ENCODE data around the gene PLK3. TPM values are rescaled to one million over a fixed set of nuclear protein-coding genes. Genes with fewer than 3 reads are reported as not detected.
A peak's percentile ranks its signal among the peaks of the same experiment; 100 is the strongest.
"Not testable (repeated sequence)": the region's sequence is repeated elsewhere in the genome, so short reads cannot be mapped to it uniquely, and the experiment has no call there.

Gene PLK3
- total RNA-seq, 4 donors from 2014 or later, result 63.7 to 135 (median 91.1) TPM

GRCh38 chr1:44835738-44836675, 35.8 kb downstream of the PLK3 start:
- TF ChIP-seq CTCF (IDR thresholded peaks at IDR 0.05) (peak; percentile 67 to 84), POLR2A (IDR thresholded peaks at IDR 0.05) (no peak)
- peak; percentile 91 for DNase-seq (ENCODE audit: low spot score in 2 of 2)
- Histone ChIP-seq H3K36me3 (no peaks in the 10 kb centered on the region), H3K27ac (no peak overlapping the region), H3K27me3 (no peaks in the 10 kb centered on the region), H3K4me3 (no peak overlapping the region), H3K9me3 (no peaks in the 10 kb centered on the region), H3K4me1 (peaks cover 6% of the 10 kb centered on the region)
- WGBS, result 62% methylated on average over 23 of the region's 23 CpGs

- not testable (repeated sequence) for H3K27me3 ChIP-seq; H3K9me3 ChIP-seq; H3K4me3 ChIP-seq; H3K27ac ChIP-seq; DNase-seq (ENCODE audit: low spot score in 2 of 2); H3K36me3 ChIP-seq
- 90% methylated on average over 11 of the region's 11 CpGs for WGBS
- H3K4me1 ChIP-seq, result peaks cover 15% of the 10 kb centered on the region
Observed at GRCh38 chr1:44838294-44838693, 38.1 kb downstream of the PLK3 start.

GRCh38 chr1:44839576-44839975, 39.4 kb downstream of the PLK3 start:
- TF ChIP-seq POLR2AphosphoS5 (IDR thresholded peaks at IDR 0.05) (no peak), POLR2A (IDR thresholded peaks at IDR 0.05) (no peak), EP300 (IDR thresholded peaks at IDR 0.05) (no peak), CTCF (IDR thresholded peaks at IDR 0.05) (no peak)
- Histone ChIP-seq H3K36me3 (no peaks in the 10 kb centered on the region), H3K9me3 (no peaks in the 10 kb centered on the region), H3K4me1 (peaks cover 17% of the 10 kb centered on the region), H3K27ac (no peak overlapping the region), H3K4me3 (no peak overlapping the region), H3K27me3 (no peaks in the 10 kb centered on the region)
- no peak for DNase-seq (ENCODE audit: low spot score in 2 of 2)
- 44% methylated on average over 4 of the region's 4 CpGs for WGBS

- no peaks in the 10 kb centered on the region for H3K27me3 ChIP-seq
- H3K9me3 ChIP-seq, result no peaks in the 10 kb centered on the region
- WGBS, result 55% methylated on average over 13 of the region's 16 CpGs
- TF ChIP-seq EP300 (IDR thresholded peaks at IDR 0.05), result no peak
- TF ChIP-seq POLR2A (IDR thresholded peaks at IDR 0.05), result no peak
- no peak for TF ChIP-seq CTCF (IDR thresholded peaks at IDR 0.05)
- no peak for TF ChIP-seq POLR2AphosphoS5 (IDR thresholded peaks at IDR 0.05)
- H3K27ac ChIP-seq, result peak overlapping the region; percentile 18
- H3K4me1 ChIP-seq, result peaks cover 11% of the 10 kb centered on the region
- DNase-seq (ENCODE audit: low spot score in 2 of 2), result no peak
- peak overlapping the region; percentile 59 for H3K4me3 ChIP-seq
- H3K36me3 ChIP-seq, result no peaks in the 10 kb centered on the region
Observed at GRCh38 chr1:44842486-44842861, 42.3 kb downstream of the PLK3 start.

GRCh38 chr1:44842862-44843655, 42.9 kb downstream of the PLK3 start, which contains the start of gene PTCH2:
TSS of gene PTCH2 (minus strand) at chr1:44843253. CDS start at chr1:44842932, 321 bp downstream.
- Histone ChIP-seq H3K4me1 (peaks cover 11% of the 10 kb centered on the region), H3K36me3 (no peaks in the 10 kb centered on the region), H3K9me3 (no peaks in the 10 kb centered on the region), H3K27ac (peak within 1 kb of the TSS; percentile 18), H3K4me3 (peak within 1 kb of the TSS; percentile 59), H3K27me3 (no peaks in the 10 kb centered on the region)
- TF ChIP-seq CTCF (IDR thresholded peaks at IDR 0.05) (no peak), EP300 (IDR thresholded peaks at IDR 0.05) (no peak), POLR2AphosphoS5 (IDR thresholded peaks at IDR 0.05) (no peak), POLR2A (IDR thresholded peaks at IDR 0.05) (no peak)
- peak in 1 of 2 donors; percentile 77 for DNase-seq (ENCODE audit: low spot score in 2 of 2)
- 3% methylated on average over 50 of the region's 72 CpGs for WGBS
